GM12891 (cell line): ENCODE measurements around the gene PITRM1.

ENCODE experiments used
- DNase-seq: peaks from one replicate; pipeline ENCODE4 v3.0.0; 2011; ENCODE audit warnings: low spot score; ENCODE audit not compliant: insufficient read length
- FAIRE-seq: peaks from 2 replicates; lab custom pipeline; 2011; peaks lifted over from hg19 to GRCh38; lab: Jason Lieb, UNC
- PAX5 ChIP-seq: IDR thresholded peaks from 2 replicates; pipeline ENCODE4 v1.6.1; 2011; ENCODE audit warnings: low read length, moderate library complexity, mild to moderate bottlenecking; ENCODE audit not compliant: insufficient read depth, severe bottlenecking
- POLR2A ChIP-seq: IDR thresholded peaks from 2 replicates; pipeline ENCODE4 v1.6.1; 2011; ENCODE audit warnings: low read depth, low read length, control low read depth
- POLR2AphosphoS5 ChIP-seq: IDR thresholded peaks from 2 replicates; pipeline ENCODE4 v1.6.1; 2011; ENCODE audit warnings: low read depth, low read length, control low read depth
- POU2F2 ChIP-seq: IDR thresholded peaks from 2 replicates; pipeline ENCODE4 v1.6.1; 2011; ENCODE audit warnings: low read depth, mild to moderate bottlenecking, control low read depth, low read length, moderate library complexity
- SPI1 ChIP-seq: IDR thresholded peaks from 2 replicates; pipeline ENCODE4 v1.6.1; 2011; ENCODE audit warnings: low read depth, low read length, control low read depth
- TAF1 ChIP-seq: IDR thresholded peaks from 2 replicates; pipeline ENCODE4 v1.6.1; 2011; ENCODE audit warnings: low read depth, low read length, control low read depth

PITRM1 gene

DNA sequence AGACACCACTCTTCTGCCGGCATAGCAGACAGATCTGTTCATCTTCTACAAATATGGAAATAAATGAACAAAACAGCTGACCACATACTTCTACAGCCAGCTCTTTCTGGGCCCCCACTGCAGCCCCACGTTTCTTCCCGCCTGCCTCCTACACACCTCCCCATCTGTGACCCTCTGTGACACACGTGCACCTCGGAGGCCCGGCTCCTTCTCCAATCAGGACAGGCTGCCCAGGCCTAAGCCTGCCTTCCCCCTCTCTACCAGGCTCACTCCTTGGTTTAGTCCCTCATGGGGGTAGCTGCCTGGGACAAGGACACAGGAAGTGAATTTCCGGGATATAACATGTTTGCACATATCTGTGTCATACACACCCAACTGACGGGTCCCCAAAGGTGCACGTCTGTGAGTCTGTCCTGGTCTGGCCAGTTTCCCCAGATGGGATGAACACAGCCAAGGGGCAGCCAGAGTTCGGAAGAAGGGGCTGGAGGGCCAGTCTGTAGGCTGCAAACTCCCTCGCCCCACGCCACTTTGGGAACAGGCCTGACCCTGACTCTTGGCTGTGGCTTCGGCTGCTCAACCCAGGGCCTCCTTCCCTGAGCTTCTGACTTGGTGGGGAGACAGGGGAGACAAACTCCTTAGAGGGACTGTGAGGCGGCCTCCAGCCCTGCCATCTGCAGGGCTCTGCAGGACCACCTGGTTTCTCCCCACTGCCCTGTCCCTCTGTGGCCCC is 30.3 kb downstream of the PITRM1 start:
- no peak for DNase-seq
- no peak for TF ChIP-seq TAF1
- no peak for TF ChIP-seq POLR2A
- TF ChIP-seq POLR2AphosphoS5 = no peak
- no peak for TF ChIP-seq SPI1
- FAIRE-seq = no peak

- DNase-seq (no peak), FAIRE-seq (no peak)
- TF ChIP-seq POU2F2 = no peak
- no peak for TF ChIP-seq POLR2A
- no peak for TF ChIP-seq SPI1
Measured at GRCh38 chr10:3141351-3142005, 31.1 kb downstream of the PITRM1 start.

DNA sequence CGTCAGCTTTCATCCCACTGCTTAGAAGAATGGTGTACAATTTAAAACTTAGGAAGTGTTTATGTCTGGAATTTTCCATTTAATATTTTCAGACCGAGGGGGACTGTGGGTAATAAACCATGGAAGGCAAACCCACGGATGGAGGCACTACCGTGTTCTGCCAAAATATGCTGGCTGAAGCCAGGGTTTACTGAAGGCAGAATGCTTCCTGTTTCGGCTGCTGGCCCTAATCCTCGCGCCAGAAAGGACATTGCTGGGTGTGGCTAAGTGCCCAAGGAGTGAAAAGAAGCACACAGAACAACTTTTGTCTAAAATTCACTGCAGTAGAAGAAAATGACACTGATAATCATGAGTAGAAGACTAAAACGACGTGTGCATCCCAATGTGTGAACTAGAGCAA is 32.3 kb downstream of the PITRM1 start:
- TF ChIP-seq SPI1 = no peak
- peak; percentile 25; the same call in 1 of the 2 replicates for TF ChIP-seq POLR2A
- DNase-seq = no peak
- no peak for FAIRE-seq

GRCh38 chr10:3139216-3139910 is 33.2 kb downstream of the PITRM1 start:
- TF ChIP-seq POU2F2 (no peak), POLR2AphosphoS5 (peak; percentile 64)
- no peak for DNase-seq
- FAIRE-seq = no peak

GRCh38 chr10:3137958-3138726 is 34.4 kb downstream of the PITRM1 start:
- DNase-seq (no peak), FAIRE-seq (no peak)
- TF ChIP-seq PAX5 (no peak), POLR2A (0 out of 2 replicates have a peak, but pooled peaks have one; percentile 20), SPI1 (no peak), POU2F2 (no peak), POLR2AphosphoS5 (peak; percentile 19; the same call in 1 of the 2 replicates), TAF1 (no peak)

DNA sequence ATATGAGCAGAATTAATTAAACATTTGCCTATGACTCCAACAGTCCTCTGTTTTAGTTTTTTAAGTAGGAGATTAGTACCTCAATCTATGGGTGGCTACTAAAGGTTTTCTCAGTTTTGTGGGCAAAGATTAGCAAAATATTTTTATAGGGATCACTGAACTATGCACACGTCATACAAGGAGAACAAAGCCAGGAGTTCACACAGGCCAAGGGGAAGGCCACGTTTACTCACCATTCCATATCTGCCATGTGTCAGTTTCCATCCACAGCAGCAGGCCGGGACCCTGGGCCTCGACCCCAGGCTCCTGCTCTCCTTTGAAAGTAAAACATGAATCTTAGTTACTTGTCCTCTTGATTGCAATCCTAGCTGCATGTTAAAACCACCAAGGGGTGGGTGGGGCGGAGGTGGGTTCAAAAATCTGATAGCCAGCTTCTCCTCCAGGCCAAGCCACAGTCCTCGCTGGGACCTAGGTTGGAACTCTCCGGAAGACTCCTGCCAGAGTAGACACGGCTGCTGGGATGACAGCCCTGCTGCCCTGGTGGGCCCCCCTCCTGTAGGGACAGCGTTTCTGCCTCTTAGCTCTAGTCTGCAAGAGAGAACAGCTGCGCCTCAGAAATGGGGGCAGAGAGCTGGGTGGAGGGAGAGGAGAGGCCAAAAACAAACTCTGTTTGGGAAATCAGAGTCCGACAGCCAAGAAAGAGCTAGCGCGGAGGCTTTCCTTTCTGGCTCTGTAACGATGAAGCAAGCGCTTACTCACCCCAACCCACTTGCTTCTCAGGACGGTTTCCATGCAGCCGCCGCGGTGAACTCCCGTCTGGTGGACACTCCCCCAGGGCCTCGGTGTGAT is 35.6 kb downstream of the PITRM1 start:
- no peak for DNase-seq
- TF ChIP-seq POLR2AphosphoS5 = no peak
- TF ChIP-seq PAX5 = no peak
- no peak for TF ChIP-seq POU2F2
- TF ChIP-seq TAF1 = no peak
- FAIRE-seq = no peak

- TF ChIP-seq PAX5 (no peak), POU2F2 (no peak), TAF1 (no peak), POLR2A (no peak), SPI1 (no peak), POLR2AphosphoS5 (no peak)
- DNase-seq (no peak), FAIRE-seq (no peak)
Measured at GRCh38 chr10:3136336-3136735, 36.2 kb downstream of the PITRM1 start.

DNA sequence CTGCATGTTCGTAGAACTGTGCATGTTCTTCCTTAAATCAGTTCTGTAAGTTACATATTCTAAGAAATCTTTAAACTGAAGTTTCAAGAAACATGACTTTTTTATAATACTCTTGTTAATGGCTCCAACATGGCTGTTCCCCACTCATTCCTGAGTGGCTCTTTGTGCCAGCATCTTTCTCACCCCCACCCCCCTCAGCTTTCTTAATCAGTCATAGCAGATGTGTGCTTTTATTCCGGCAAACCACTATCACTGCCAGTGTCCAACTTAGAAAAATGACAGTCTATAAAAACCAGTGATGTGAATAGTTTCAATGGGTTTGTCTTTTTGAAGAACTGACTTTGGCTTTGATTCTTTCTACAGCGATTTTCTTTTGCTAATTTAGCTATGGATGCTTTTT is 37.6 kb downstream of the PITRM1 start:
- DNase-seq = no peak
- TF ChIP-seq PAX5 = no peak
- FAIRE-seq = no peak

- no peak for DNase-seq
- TF ChIP-seq TAF1 = no peak
- TF ChIP-seq PAX5 = no peak
- TF ChIP-seq SPI1 = no peak
- TF ChIP-seq POU2F2 = no peak
- TF ChIP-seq POLR2AphosphoS5 = no peak
- no peak for TF ChIP-seq POLR2A
- FAIRE-seq = no peak
Measured at GRCh38 chr10:3133948-3134347, 38.6 kb downstream of the PITRM1 start.
